Fibroblast of gingiva (primary cell): ENCODE results near the gene PAFAH1B1.
"Not testable (repeated sequence)": the region's sequence is repeated elsewhere in the genome, so short reads cannot be mapped to it uniquely, and the experiment has no call there.

Experiments
- DNase-seq: peaks from one replicate; pipeline ENCODE4 v3.0.0-alpha.2; 2011; ENCODE audit warnings: low read depth

PAFAH1B1 gene

GRCh38 chr17:2592971-2593820, at the start of gene PAFAH1B1:
Gene PAFAH1B1, plus strand, starts transcription at chr17:2593654. Its CDS starts 44,635 bp downstream, at chr17:2638289.
- peak; percentile 87 for DNase-seq

GRCh38 chr17:2545393-2545792, 48.1 kb upstream of the PAFAH1B1 start:
- DNase-seq: no peak

- no peak for DNase-seq
Measured at GRCh38 chr17:2547176-2547575, 46.3 kb upstream of the PAFAH1B1 start.

- DNase-seq: not testable (repeated sequence)
Measured at GRCh38 chr17:2548026-2548425, 45.4 kb upstream of the PAFAH1B1 start.

- DNase-seq: no peak
Measured at GRCh38 chr17:2549392-2550211, 43.9 kb upstream of the PAFAH1B1 start.

- DNase-seq: no peak
Measured at GRCh38 chr17:2551493-2551892, 42.0 kb upstream of the PAFAH1B1 start.

- no peak for DNase-seq
Measured at GRCh38 chr17:2551928-2552327, 41.5 kb upstream of the PAFAH1B1 start.

- no peak for DNase-seq
Measured at GRCh38 chr17:2560658-2561057, 32.8 kb upstream of the PAFAH1B1 start.

- no peak for DNase-seq
Measured at GRCh38 chr17:2562162-2562858, 31.1 kb upstream of the PAFAH1B1 start.

- DNase-seq: no peak
Measured at GRCh38 chr17:2563061-2563460, 30.4 kb upstream of the PAFAH1B1 start.

- no peak for DNase-seq
Measured at GRCh38 chr17:2563543-2563942, 29.9 kb upstream of the PAFAH1B1 start.

GRCh38 chr17:2564877-2565276, 28.6 kb upstream of the PAFAH1B1 start:
- no peak for DNase-seq

- DNase-seq: no peak
Measured at GRCh38 chr17:2566056-2566455, 27.4 kb upstream of the PAFAH1B1 start.

- DNase-seq: no peak
Measured at GRCh38 chr17:2571523-2572303, 21.7 kb upstream of the PAFAH1B1 start.

GRCh38 chr17:2572304-2572609, 21.2 kb upstream of the PAFAH1B1 start:
- DNase-seq: not testable (repeated sequence)

GRCh38 chr17:2580151-2580550, 13.3 kb upstream of the PAFAH1B1 start:
- no peak for DNase-seq

GRCh38 chr17:2580661-2581060, 12.8 kb upstream of the PAFAH1B1 start:
- no peak for DNase-seq

GRCh38 chr17:2582493-2582892, 11.0 kb upstream of the PAFAH1B1 start:
- DNase-seq: no peak

GRCh38 chr17:2591040-2591640, 2.3 kb upstream of the PAFAH1B1 start:
- no peak for DNase-seq

- peak; percentile 76 for DNase-seq
Measured at GRCh38 chr17:2593821-2594721, 617 bp downstream of the PAFAH1B1 start.
